NCI-H748 (cell line): ENCODE results near the gene ELOVL6.
"Not testable (repeated sequence)": the region's sequence is repeated elsewhere in the genome, so short reads cannot be mapped to it uniquely, and the experiment has no call there.

Source experiments
- DNase-seq: peaks from one replicate; lab custom pipeline; 2025; ENCODE audit not compliant: unreplicated experiment; lab: John Stamatoyannopoulos, UW

ELOVL6 gene

GRCh38 chr4:110198435-110199416 lies at the start of gene ELOVL6:
Gene ELOVL6, minus strand, starts transcription at chr4:110198615. Its CDS starts 280 bp downstream, at chr4:110198335.
- peak; percentile 79 for DNase-seq

- DNase-seq = no peak
These were observed 49.7 kb upstream of the ELOVL6 start for GRCh38 chr4:110248100-110248499.

GRCh38 chr4:110247591-110247990 lies 49.2 kb upstream of the ELOVL6 start:
- no peak for DNase-seq

GRCh38 chr4:110245577-110245976 lies 47.2 kb upstream of the ELOVL6 start:
- DNase-seq = no peak

GRCh38 chr4:110236324-110236723 lies 37.9 kb upstream of the ELOVL6 start:
- no peak for DNase-seq

- DNase-seq = not testable (repeated sequence)
These were observed 35.2 kb upstream of the ELOVL6 start for GRCh38 chr4:110233581-110233980.

- no peak for DNase-seq
These were observed 33.5 kb upstream of the ELOVL6 start for GRCh38 chr4:110231869-110232268.

- DNase-seq = no peak
These were observed 30.9 kb upstream of the ELOVL6 start for GRCh38 chr4:110229266-110229665.

GRCh38 chr4:110224812-110225211 lies 26.4 kb upstream of the ELOVL6 start:
- no peak for DNase-seq

- no peak for DNase-seq
These were observed 25.7 kb upstream of the ELOVL6 start for GRCh38 chr4:110224142-110224541.

GRCh38 chr4:110218935-110219334 lies 20.5 kb upstream of the ELOVL6 start:
- DNase-seq = not testable (repeated sequence)

GRCh38 chr4:110217181-110217580 lies 18.8 kb upstream of the ELOVL6 start:
- not testable (repeated sequence) for DNase-seq

- DNase-seq = no peak
These were observed 17.7 kb upstream of the ELOVL6 start for GRCh38 chr4:110216129-110216528.

GRCh38 chr4:110211770-110212061 lies 13.3 kb upstream of the ELOVL6 start:
- DNase-seq = no peak

- peak; percentile 35 for DNase-seq
These were observed 12.8 kb upstream of the ELOVL6 start for GRCh38 chr4:110211007-110211769.

GRCh38 chr4:110208419-110208818 lies 10.0 kb upstream of the ELOVL6 start:
- DNase-seq = no peak

- DNase-seq = no peak
These were observed 8.8 kb upstream of the ELOVL6 start for GRCh38 chr4:110207233-110207632.

- no peak for DNase-seq
These were observed 3.6 kb upstream of the ELOVL6 start for GRCh38 chr4:110202024-110202423.

GRCh38 chr4:110201502-110201901 lies 3.1 kb upstream of the ELOVL6 start:
- DNase-seq = no peak

GRCh38 chr4:110200689-110201088 lies 2.3 kb upstream of the ELOVL6 start:
- no peak for DNase-seq

- peak; percentile 55 for DNase-seq
These were observed 373 bp downstream of the ELOVL6 start for GRCh38 chr4:110198049-110198434.

GRCh38 chr4:110197529-110198042 lies 829 bp downstream of the ELOVL6 start:
- peak; percentile 72 for DNase-seq
